Stimulated activated naive CD8-positive, alpha-beta T cell treated with anti-CD3 and anti-CD28 coated beads, Interleukin-15, amount 100 ng/mL, for 72 hours (primary cell): ENCODE measurements around the gene APOE.

ENCODE experiments used
- ATAC-seq: fragments of 150-1000 bp; cut with Tn5 transposase; 2 replicates; pipeline ENCODE4 v1.10.0; 2021; ENCODE audit warnings: mild to moderate bottlenecking, moderate library complexity
- DNase-seq, 2 donors: peaks; one replicate each; pipeline ENCODE4 v3.0.0; 2021 to 2022
- H3K27ac Mint-ChIP-seq, 2 donors: one replicate each; pipeline ENCODE4 v1.8.0; 2022; ENCODE audit warnings: mild to moderate bottlenecking in 2 of 2, mixed read lengths in 2 of 2, moderate library complexity in 2 of 2
- H3K27me3 Mint-ChIP-seq: one replicate; pipeline ENCODE4 v1.8.0; 2022; ENCODE audit warnings: mixed read lengths
- H3K4me1 Mint-ChIP-seq: one replicate; pipeline ENCODE4 v1.8.0; 2022; ENCODE audit warnings: mild to moderate bottlenecking, mixed read lengths
- H3K4me3 Mint-ChIP-seq, 2 donors: one replicate each; pipeline ENCODE4 v1.8.0; 2022; ENCODE audit warnings: mild to moderate bottlenecking in 2 of 2, mixed read lengths in 2 of 2, moderate library complexity in 1 of 2
- H3K9me3 Mint-ChIP-seq, 2 donors: one replicate each; pipeline ENCODE4 v1.8.0; 2022; ENCODE audit warnings: mixed read lengths in 2 of 2

Gene APOE

DNA sequence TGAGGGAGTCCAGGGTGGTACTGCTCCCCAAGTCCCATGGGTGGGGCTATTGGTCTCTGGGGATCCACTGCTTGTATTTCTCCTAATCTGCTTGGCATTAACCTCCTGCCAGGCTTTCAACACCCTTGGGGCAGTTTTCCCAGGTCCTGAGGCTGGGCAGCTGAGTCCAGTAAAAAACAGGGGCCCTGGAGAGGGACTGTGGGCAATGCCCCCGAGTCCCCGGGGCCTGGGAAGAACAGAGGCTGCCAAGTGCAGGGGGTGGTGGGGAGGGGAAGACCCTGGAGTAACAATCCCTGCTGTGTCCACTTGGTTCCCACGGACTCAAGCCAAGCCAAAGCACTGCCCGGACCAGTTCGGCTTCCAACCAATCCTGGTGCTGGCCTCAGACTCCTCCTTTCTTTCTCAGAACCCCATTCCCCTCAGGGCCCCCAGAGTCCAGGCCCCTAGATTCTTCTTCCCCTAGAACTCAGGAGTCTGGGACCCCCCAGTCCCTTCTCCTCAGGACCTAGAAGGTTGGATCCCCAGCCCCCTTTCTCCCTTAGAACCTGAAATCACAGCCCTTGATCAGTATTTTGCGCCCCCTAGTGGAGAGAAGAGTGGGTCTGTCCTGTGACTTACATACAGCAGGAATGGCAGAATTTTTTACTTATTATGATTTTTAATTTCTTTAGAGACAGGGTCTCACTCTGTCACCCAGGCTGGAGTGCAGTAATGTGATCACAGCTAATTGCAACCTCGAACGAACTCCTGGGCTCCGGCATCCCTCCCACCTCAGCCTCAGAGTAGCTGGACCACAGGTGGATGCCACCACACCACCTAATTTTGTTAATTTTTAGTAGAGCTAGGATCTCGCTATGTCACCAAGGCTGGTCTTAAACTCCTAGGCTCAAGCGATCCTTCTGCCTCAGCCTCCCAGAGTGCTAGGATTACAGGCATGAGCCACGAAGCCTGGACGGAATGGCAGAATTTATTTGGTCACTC lies 45.9 kb downstream of the APOE start:
- H3K9me3 Mint-ChIP-seq = no peaks in the 10 kb centered on the region
- no peak overlapping the region for H3K4me3 Mint-ChIP-seq
- peak overlapping the region in 1 of 2 donors; percentile 61 for H3K27ac Mint-ChIP-seq
- peak; percentile 49 to 61 for DNase-seq
- peaks cover 23% of the 10 kb centered on the region for H3K4me1 Mint-ChIP-seq
- no peaks in the 10 kb centered on the region for H3K27me3 Mint-ChIP-seq
- ATAC-seq = no peak

- ATAC-seq (peak; percentile 29), DNase-seq (no peak)
- H3K4me3 Mint-ChIP-seq = peak overlapping the region; percentile 97 to 99
- peak overlapping the region; percentile 99 for H3K27ac Mint-ChIP-seq
- peaks cover 43% of the 10 kb centered on the region for H3K4me1 Mint-ChIP-seq
- H3K27me3 Mint-ChIP-seq = no peaks in the 10 kb centered on the region
- H3K9me3 Mint-ChIP-seq = no peaks in the 10 kb centered on the region
These were observed 48.7 kb downstream of the APOE start for GRCh38 chr19:44954278-44954648.

DNA sequence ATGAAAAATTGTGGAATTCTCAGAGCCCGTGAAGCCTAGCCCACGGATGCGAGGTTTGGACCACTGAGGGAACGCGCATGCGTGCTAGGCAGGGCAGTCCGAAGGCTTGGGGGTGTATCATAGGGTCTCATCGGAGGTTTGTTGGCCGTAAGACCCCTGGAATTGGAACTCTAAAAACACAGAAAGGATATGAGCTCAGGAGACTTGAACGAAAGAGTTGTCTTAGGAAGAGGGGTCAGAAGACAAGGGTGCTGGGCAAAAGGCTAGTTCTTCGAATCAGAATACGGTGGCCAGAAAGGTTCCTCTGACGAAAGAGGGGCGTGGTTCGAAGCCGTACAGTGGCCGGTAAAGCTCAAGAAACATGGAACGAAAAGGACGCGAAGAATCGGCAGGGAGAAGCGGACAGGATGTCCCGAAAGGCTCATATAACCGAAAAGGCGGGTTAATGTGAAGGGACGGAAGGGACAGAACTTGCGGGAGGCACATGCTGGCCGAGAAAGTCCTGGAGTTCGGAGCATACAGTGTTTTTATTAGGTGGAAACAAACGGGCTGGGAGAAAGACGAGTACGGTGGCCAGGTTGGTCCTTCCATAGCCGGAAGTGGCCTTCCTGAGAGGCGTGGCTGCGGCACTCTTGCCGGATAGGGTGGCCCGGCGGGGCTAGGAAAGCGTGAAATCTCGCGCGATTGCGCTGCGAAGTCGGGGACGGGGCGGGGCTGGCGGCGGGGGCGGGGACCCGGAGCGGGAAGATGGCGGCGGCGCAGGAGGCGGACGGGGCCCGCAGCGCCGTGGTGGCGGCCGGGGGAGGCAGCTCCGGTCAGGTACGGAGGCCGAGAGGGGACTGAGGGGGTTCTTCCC lies 49.3 kb downstream of the APOE start, which contains the start of gene CLPTM1:
CLPTM1 (plus strand) TSS at position 732 of the 856 bp plus-strand sequence; CDS start at position 748, 16 bp downstream.
- peak; percentile 95 to 96 for DNase-seq
- H3K4me1 Mint-ChIP-seq = peaks cover 49% of the 10 kb centered on the region
- ATAC-seq = peak; percentile 96
- no peaks in the 10 kb centered on the region for H3K27me3 Mint-ChIP-seq
- no peaks in the 10 kb centered on the region for H3K9me3 Mint-ChIP-seq
- peak within 1 kb of the TSS; percentile 99 for H3K27ac Mint-ChIP-seq
- peak within 1 kb of the TSS; percentile 97 to 99 for H3K4me3 Mint-ChIP-seq

- H3K4me3 Mint-ChIP-seq = peak overlapping the region; percentile 97 to 99
- H3K4me1 Mint-ChIP-seq = peaks cover 58% of the 10 kb centered on the region
- H3K27ac Mint-ChIP-seq = peak overlapping the region; percentile 93 to 99
- DNase-seq = no peak
- no peak for ATAC-seq
- no peaks in the 10 kb centered on the region for H3K27me3 Mint-ChIP-seq
- H3K9me3 Mint-ChIP-seq = no peaks in the 10 kb centered on the region
These were observed 50.2 kb downstream of the APOE start for GRCh38 chr19:44955505-44956439.

DNA sequence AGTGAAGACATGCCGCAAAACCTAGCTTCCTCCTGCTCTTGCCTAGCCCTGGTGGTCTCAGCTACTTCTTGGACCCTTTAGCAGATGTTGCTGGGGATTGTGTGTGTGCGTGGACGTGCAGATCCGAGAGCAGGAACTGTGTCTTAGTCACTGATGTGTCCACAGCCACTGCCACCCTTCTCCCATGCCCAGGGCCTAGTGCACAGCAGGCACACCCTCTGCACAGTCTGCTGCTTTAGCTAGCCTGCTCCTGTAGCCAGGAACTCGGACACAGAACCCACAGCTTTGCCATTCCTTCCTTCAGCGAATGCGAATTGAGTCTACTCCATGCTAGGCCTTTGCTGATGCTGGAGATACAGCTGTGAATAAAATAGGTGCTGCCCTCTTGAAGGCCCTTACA lies 51.9 kb downstream of the APOE start:
- Mint-ChIP-seq H3K4me1 (peaks cover 58% of the 10 kb centered on the region), H3K27me3 (no peaks in the 10 kb centered on the region), H3K4me3 (no peak overlapping the region), H3K27ac (peak overlapping the region in 1 of 2 donors; percentile 89), H3K9me3 (no peaks in the 10 kb centered on the region)
- ATAC-seq (no peak), DNase-seq (no peak)

GRCh38 chr19:44958090-44958489 lies 52.5 kb downstream of the APOE start:
- no peaks in the 10 kb centered on the region for H3K9me3 Mint-ChIP-seq
- H3K4me3 Mint-ChIP-seq = no peak overlapping the region
- DNase-seq (no peak), ATAC-seq (no peak)
- H3K27ac Mint-ChIP-seq = peak overlapping the region in 1 of 2 donors; percentile 89
- peaks cover 56% of the 10 kb centered on the region for H3K4me1 Mint-ChIP-seq
- no peaks in the 10 kb centered on the region for H3K27me3 Mint-ChIP-seq
